Heart left ventricle (tissue), 16 donors: ENCODE results near the gene LAMA5. TPM values are rescaled to one million over a fixed set of nuclear protein-coding genes. Genes with fewer than 3 reads are reported as not detected.

ENCODE experiments used
- ATAC-seq, 4 donors: fragments of 200-7000 bp; cut with Tn5 transposase; one replicate each; pipeline ENCODE4 v1.9.1; 2020 to 2022; ENCODE audit warnings: moderate library complexity in 4 of 4, mild to moderate bottlenecking in 3 of 4, moderate number of reproducible peaks in 1 of 4
- DNase-seq, 5 donors: peaks; one replicate each; pipeline ENCODE4 v3.0.0-alpha.2; 2020
- H3K27ac ChIP-seq, 12 donors: fragments of 200-600 bp; sonication (generic) in 4 of 12; one replicate each; pipeline versions ENCODE4 v1.5.0 to v1.8.0; 2016 to 2022; ENCODE audit warnings: mild to moderate bottlenecking in 2 of 12
- H3K27me3 ChIP-seq, 9 donors: fragments of 200-600 bp; sonication (generic) in 2 of 9; one replicate each; pipeline versions ENCODE4 v1.5.1 to v1.8.0; 2016 to 2022; ENCODE audit warnings: mild to moderate bottlenecking in 3 of 9
- H3K36me3 ChIP-seq, 9 donors: fragments of 200-600 bp; sonication (generic) in 2 of 9; one replicate each; pipeline versions ENCODE4 v1.5.0 to v1.8.0; 2018 to 2022; ENCODE audit warnings: mild to moderate bottlenecking in 2 of 9
- H3K4me1 ChIP-seq, 12 donors: fragments of 200-600 bp; sonication (generic) in 4 of 12; one replicate each; pipeline versions ENCODE4 v1.5.0 to v1.8.0; 2016 to 2022; ENCODE audit warnings: mild to moderate bottlenecking in 3 of 12
- H3K4me3 ChIP-seq, 12 donors: fragments of 200-600 bp; sonication (generic) in 4 of 12; one replicate each; pipeline versions ENCODE4 v1.5.0 to v1.8.0; 2017 to 2022; ENCODE audit warnings: mild to moderate bottlenecking in 9 of 12, moderate library complexity in 4 of 12
- H3K9me3 ChIP-seq, 12 donors: fragments of 200-600 bp; sonication (generic) in 4 of 12; one replicate each; pipeline versions ENCODE4 v1.5.0 to v1.8.0; 2016 to 2022; ENCODE audit warnings: mild to moderate bottlenecking in 1 of 12
- CTCF ChIP-seq, 12 donors: fragments of 200-600 bp; sonication (generic) in 4 of 12; IDR thresholded peaks; one replicate each; pipeline versions ENCODE4 v1.5.0 to v1.8.0; 2018 to 2022; ENCODE audit warnings: antibody characterized with exemption in 12 of 12, mild to moderate bottlenecking in 5 of 12
- POLR2A ChIP-seq, 2 donors: fragments of 450-650 bp; IDR thresholded peaks; one replicate each; pipeline ENCODE4 v1.6.1; 2017; ENCODE audit warnings: antibody characterized with exemption in 2 of 2, mild to moderate bottlenecking in 2 of 2, moderate library complexity in 2 of 2
- WGBS, 4 donors: extraction: QIAGEN DNeasy Blood & Tissue Kit in 2 of 4; methylation state at CpG; one replicate each; pipeline versions ENCODE4 v1.1.5 to v1.1.7; 2013 to 2018; 5-methylcytosine and 5-hydroxymethylcytosine counted together
- intact Hi-C, 10 donors: fragments of 100-400 bp; cut with DNase I; formaldehyde crosslinking; loops; one replicate each; pipeline versions ENCODE4 v1.11.1 to v1.14.2; 2022
- polyA plus RNA-seq, 2 donors: library from polyadenylated mRNA; stranded (reverse); fragments of 200-250 nt; gene quantifications; one replicate each; pipeline ENCODE4 v1.2.3, GENCODE V29; 2013
- total RNA-seq, 9 donors: library from RNA; depleted of rRNA in 2 of 9; stranded (reverse); fragments of >200 nt in 2 of 9; fragmentation: NEBNext Ultra II Directional in 3 of 9; extraction: Animal tissue kit (Norgen Biotek cat#: 25700) in 3 of 9; gene quantifications; one replicate each; pipeline versions ENCODE4 v1.1.0 to v1.2.4, GENCODE V29; 2016 to 2023
- donor health status: ischemic (EF 13 %, LVEDD 7.1; RV severe dilation, severe dysfunction).
- donor health status: healthy with polysubstance abuse.
- donor health status: DM: no; HTN: yes; CAD: no.
- donor health status: DM: no; HTN: no; CAD: no.
- donor health status: ischemic (EF 25% LVEDD 6.9; RV normal size, moderate dysfunction).
- donor health status: ischemic (EF 25% LVEDD 5.7; RV mildly dilated, moderate dysfunction).
- donor health status: healthy.
- donor health status: DM: yes; HTN: yes; CAD: no.
- donor health status: ischemic (EF 35%, LVEDD 5.7; RV mildly dilated, moderate dysfunction).
- donor health status: nonischemic (EF 11% LVEDD 7.7; RV severe dilation, severe dysfunction).
- donor health status: DM: yes; HTN: yes; CAD: no.
- donor health status: PGD.
- donor health status: ischemic (EF 29% LVEDD 5.4; RV normal size, mild dysfunction).
- donor health status: nonischemic (EF 23%, LVEDD 6.1; RV moderate dilation, normal function).

LAMA5 gene
- total and polyA plus RNA-seq, 11 donors, result 57.4 to 128 (median 73.6) TPM

GRCh38 chr20:62409086-62409853 lies 42.2 kb upstream of the LAMA5 start:
- no peak for ATAC-seq
- H3K4me1 ChIP-seq, result peaks cover 0 to 33% (median 24%) of the 10 kb centered on the region in 12 donors
- no peak overlapping the region for H3K27ac ChIP-seq
- TF ChIP-seq CTCF (IDR thresholded peaks at IDR 0.05) (no peak), POLR2A (IDR thresholded peaks at IDR 0.05) (no peak)
- H3K27me3 ChIP-seq, result no peaks in the 10 kb centered on the region
- H3K36me3 ChIP-seq, result no peaks in the 10 kb centered on the region
- intact Hi-C loops, result loop anchor here in 6 of 10 donors (5.0 to 10.0 kb wide), 9 partner anchors 48 to 394 kb away; partner anchors contain the start of genes MRGBP (in 1 of the 6) and OSBPL2 (in 1 of the 6)
- H3K4me3 ChIP-seq, result no peak overlapping the region
- no peak for DNase-seq
- WGBS, 4 donors, result 87 to 94% (median 91%) methylated on average over 12 of the region's 12 CpGs
- H3K9me3 ChIP-seq, result no peaks in the 10 kb centered on the region

- Histone ChIP-seq H3K36me3 (no peaks in the 10 kb centered on the region), H3K9me3 (no peaks in the 10 kb centered on the region), H3K4me3 (no peak overlapping the region), H3K27ac (no peak overlapping the region), H3K27me3 (no peaks in the 10 kb centered on the region), H3K4me1 (peaks cover 0 to 33% (median 24%) of the 10 kb centered on the region in 12 donors)
- ATAC-seq (no peak), DNase-seq (no peak)
- intact Hi-C loops, result loop anchor here in 6 of 10 donors (5.0 to 10.0 kb wide), 9 partner anchors 49 to 394 kb away; partner anchors contain the start of genes MRGBP (in 1 of the 6) and OSBPL2 (in 1 of the 6)
- WGBS, 4 donors, result 84 to 92% (median 89%) methylated on average over 11 to 12 of the region's 12 CpGs
- no peak for TF ChIP-seq POLR2A (IDR thresholded peaks at IDR 0.05)
- TF ChIP-seq CTCF (IDR thresholded peaks at IDR 0.05), result no peak
Measured at GRCh38 chr20:62408640-62409039, 41.5 kb upstream of the LAMA5 start.

- intact Hi-C loops, result loop anchor here in 6 of 10 donors (5.0 to 10.0 kb wide), 9 partner anchors 49 to 393 kb away; partner anchors contain the start of genes MRGBP (in 1 of the 6) and OSBPL2 (in 1 of the 6)
- DNase-seq (no peak), ATAC-seq (no peak)
- no peaks in the 10 kb centered on the region for H3K27me3 ChIP-seq
- H3K36me3 ChIP-seq, result no peaks in the 10 kb centered on the region
- peaks cover 0 to 33% (median 24%) of the 10 kb centered on the region in 12 donors for H3K4me1 ChIP-seq
- TF ChIP-seq POLR2A (IDR thresholded peaks at IDR 0.05) (no peak), CTCF (IDR thresholded peaks at IDR 0.05) (no peak)
- H3K4me3 ChIP-seq, result no peak overlapping the region
- H3K27ac ChIP-seq, result no peak overlapping the region
- 92 to 99% (median 95%) methylated on average over 14 to 15 of the region's 15 CpGs for WGBS, 4 donors
- no peaks in the 10 kb centered on the region for H3K9me3 ChIP-seq
Measured at GRCh38 chr20:62408055-62408454, 40.9 kb upstream of the LAMA5 start.
